HG02938 (cell line): ENCODE data around the gene THADA.

Source experiments
- ATAC-seq: cut with Tn5 transposase; IDR thresholded peaks from one replicate; pipeline ENCODE4 v1.9.1; 2021; ENCODE audit warnings: mild to moderate bottlenecking, moderate library complexity; ENCODE audit not compliant: unreplicated experiment

THADA gene

GRCh38 chr2:43227830-43228281 is 368.0 kb downstream of the THADA start:
- no peak for ATAC-seq

- ATAC-seq: peak; percentile 6
Measured at GRCh38 chr2:43226955-43227829, 368.6 kb downstream of the THADA start.

GRCh38 chr2:43226558-43226954 is 369.3 kb downstream of the THADA start, which contains the start of gene ZFP36L2:
TSS of gene ZFP36L2 (minus strand) at chr2:43226606. CDS start at chr2:43226315, 291 bp downstream.
- ATAC-seq: peak; percentile 47

GRCh38 chr2:43225788-43226557 is 369.9 kb downstream of the THADA start:
- peak; percentile 27 for ATAC-seq

GRCh38 chr2:43225093-43225787 is 370.6 kb downstream of the THADA start:
- ATAC-seq: no peak

- ATAC-seq: no peak
Measured at GRCh38 chr2:43224571-43225092, 371.2 kb downstream of the THADA start.

GRCh38 chr2:43224131-43224570 is 371.7 kb downstream of the THADA start:
- no peak for ATAC-seq

GRCh38 chr2:43223521-43224001 is 372.3 kb downstream of the THADA start:
- ATAC-seq: no peak

- no peak for ATAC-seq
Measured at GRCh38 chr2:43222475-43223309, 373.1 kb downstream of the THADA start.

GRCh38 chr2:43221763-43222474 is 373.9 kb downstream of the THADA start:
- no peak for ATAC-seq

- ATAC-seq: no peak
Measured at GRCh38 chr2:43221124-43221762, 374.6 kb downstream of the THADA start.

GRCh38 chr2:43220760-43221123 is 375.1 kb downstream of the THADA start:
- no peak for ATAC-seq

- ATAC-seq: no peak
Measured at GRCh38 chr2:43220229-43220751, 375.5 kb downstream of the THADA start.

GRCh38 chr2:43219383-43220228 is 376.2 kb downstream of the THADA start:
- peak; percentile 62 for ATAC-seq

- peak; percentile 34 for ATAC-seq
Measured at GRCh38 chr2:43218702-43219382, 377.0 kb downstream of the THADA start.

- peak; percentile 2 for ATAC-seq
Measured at GRCh38 chr2:43218155-43218701, 377.6 kb downstream of the THADA start.
